Sigmoid colon (tissue), 7 donors: ENCODE measurements around the gene OLFM4. TPM values are rescaled to one million over a fixed set of nuclear protein-coding genes. Genes with fewer than 3 reads are reported as not detected.

Experiments used
- DNase-seq: peaks from one replicate; pipeline ENCODE4 v3.0.0-alpha.2; 2019
- H3K27ac ChIP-seq, 4 donors: fragments of 200-600 bp; sonication (generic); one replicate each; pipeline ENCODE4 v1.5.1; 2016 to 2019; ENCODE audit warnings: mild to moderate bottlenecking in 1 of 4
- H3K27me3 ChIP-seq, 3 donors: fragments of 200-600 bp; sonication (generic); one replicate each; pipeline ENCODE4 v1.5.1; 2019; ENCODE audit warnings: mild to moderate bottlenecking in 1 of 3
- H3K36me3 ChIP-seq, 4 donors: fragments of 200-600 bp; sonication (generic); one replicate each; pipeline ENCODE4 v1.5.1; 2016 to 2019
- H3K4me1 ChIP-seq, 4 donors: fragments of 200-600 bp; sonication (generic); one replicate each; pipeline ENCODE4 v1.5.1; 2017 to 2019
- H3K4me3 ChIP-seq, 4 donors: fragments of 200-600 bp; sonication (generic); one replicate each; pipeline ENCODE4 v1.5.1; 2017 to 2019; ENCODE audit warnings: mild to moderate bottlenecking in 2 of 4, moderate library complexity in 1 of 4
- H3K9me3 ChIP-seq, 4 donors: fragments of 200-600 bp in 3 of 4; sonication (generic) in 3 of 4; one replicate each; pipeline versions ENCODE4 v1.5.1 to v1.6.1; 2013 to 2019
- CTCF ChIP-seq, 4 experiments: fragments of 450-650 bp in 3 of 4; fragments of 200-600 bp in 1 of 4; IDR thresholded peaks; one replicate each; pipeline ENCODE4 v1.5.1; 2016 to 2019; ENCODE audit warnings: antibody characterized with exemption in 4 of 4, mild to moderate bottlenecking in 3 of 4, moderate library complexity in 2 of 4
- EP300 ChIP-seq, 4 donors: sonication (generic); formaldehyde crosslinking; IDR thresholded peaks; one replicate each; pipeline ENCODE4 v1.6.1; 2017; ENCODE audit warnings: antibody characterized with exemption in 4 of 4
- POLR2A ChIP-seq, 2 donors: fragments of 450-650 bp; IDR thresholded peaks; one replicate each; pipeline ENCODE4 v1.6.1; 2016; ENCODE audit warnings: antibody characterized with exemption in 2 of 2, mild to moderate bottlenecking in 2 of 2, moderate library complexity in 2 of 2
- POLR2AphosphoS5 ChIP-seq, 4 donors: sonication (generic); formaldehyde crosslinking; IDR thresholded peaks; one replicate each; pipeline ENCODE4 v1.6.1; 2017; ENCODE audit warnings: antibody characterized with exemption in 4 of 4
- WGBS, 2 donors: extraction: QIAGEN DNeasy Blood & Tissue Kit; methylation state at CpG; one replicate each; pipeline ENCODE4 v1.1.7; 2013; 5-methylcytosine and 5-hydroxymethylcytosine counted together
- intact Hi-C: fragments of 100-400 bp; cut with DNase I; formaldehyde crosslinking; loops from one replicate; pipeline ENCODE4 v1.15.1; 2023
- polyA plus RNA-seq, 3 donors: library from polyadenylated mRNA; stranded (reverse); fragments of 200-250 nt; gene quantifications; one replicate each; pipeline ENCODE4 v1.2.3, GENCODE V29; 2013
- total RNA-seq, 4 donors: library from RNA; depleted of rRNA; stranded (reverse); fragments of >200 nt; gene quantifications; one replicate each; pipeline ENCODE4 v1.1.0, GENCODE V29; 2016
- donor health status: healthy with polysubstance abuse.
- donor health status: Bipolar disorder and iron deficiency.
- donor health status: healthy.

OLFM4 gene
- total and polyA plus RNA-seq, 7 donors: 0.16 to 780 (median 5.7) TPM; not detected in 1

GRCh38 chr13:53014495-53015443 is 13.8 kb upstream of the OLFM4 start:
- intact Hi-C loops: no loop called here
- Histone ChIP-seq H3K9me3 (no peaks in the 10 kb centered on the region), H3K36me3 (no peaks in the 10 kb centered on the region), H3K4me3 (no peak overlapping the region), H3K27ac (no peak overlapping the region), H3K4me1 (no peaks in the 10 kb centered on the region), H3K27me3 (no peaks in the 10 kb centered on the region)
- 55 to 81% methylated on average over 8 of the region's 8 CpGs for WGBS, 2 donors
- TF ChIP-seq CTCF (IDR thresholded peaks at IDR 0.05) (no peak), POLR2AphosphoS5 (IDR thresholded peaks at IDR 0.05) (no peak), POLR2A (IDR thresholded peaks at IDR 0.05) (no peak), EP300 (IDR thresholded peaks at IDR 0.05) (no peak)
- no peak for DNase-seq

- Histone ChIP-seq H3K4me3 (no peak overlapping the region), H3K27me3 (peaks cover 0 to 4% (median 0%) of the 10 kb centered on the region in 3 donors), H3K36me3 (no peaks in the 10 kb centered on the region), H3K9me3 (no peaks in the 10 kb centered on the region), H3K27ac (no peak overlapping the region), H3K4me1 (no peaks in the 10 kb centered on the region)
- intact Hi-C loops: no loop called here
- DNase-seq: no peak
- 64 to 83% methylated on average over 6 of the region's 6 CpGs for WGBS, 2 donors
- TF ChIP-seq POLR2AphosphoS5 (IDR thresholded peaks at IDR 0.05) (no peak), POLR2A (IDR thresholded peaks at IDR 0.05) (no peak), EP300 (IDR thresholded peaks at IDR 0.05) (no peak), CTCF (IDR thresholded peaks at IDR 0.05) (no peak)
Measured at GRCh38 chr13:53015971-53016370, 12.6 kb upstream of the OLFM4 start.

- peaks cover 0 to 4% (median 0%) of the 10 kb centered on the region in 3 donors for H3K27me3 ChIP-seq
- no peaks in the 10 kb centered on the region for H3K9me3 ChIP-seq
- TF ChIP-seq CTCF (IDR thresholded peaks at IDR 0.05) (no peak), POLR2A (IDR thresholded peaks at IDR 0.05) (no peak), EP300 (IDR thresholded peaks at IDR 0.05) (no peak), POLR2AphosphoS5 (IDR thresholded peaks at IDR 0.05) (no peak)
- no peak overlapping the region for H3K4me3 ChIP-seq
- 90 to 92% methylated on average over 5 of the region's 5 CpGs for WGBS, 2 donors
- no peak for DNase-seq
- H3K36me3 ChIP-seq: no peaks in the 10 kb centered on the region
- intact Hi-C loops: no loop called here
- H3K4me1 ChIP-seq: no peaks in the 10 kb centered on the region
- H3K27ac ChIP-seq: no peak overlapping the region
Measured at GRCh38 chr13:53017433-53017970, 11.1 kb upstream of the OLFM4 start.

GRCh38 chr13:53018690-53019647 is 9.6 kb upstream of the OLFM4 start:
- Histone ChIP-seq H3K27ac (no peak overlapping the region), H3K4me1 (no peaks in the 10 kb centered on the region), H3K27me3 (peaks cover 0 to 4% (median 0%) of the 10 kb centered on the region in 3 donors), H3K9me3 (no peaks in the 10 kb centered on the region), H3K4me3 (no peak overlapping the region), H3K36me3 (no peaks in the 10 kb centered on the region)
- no peak for DNase-seq
- 17 to 68% methylated on average over 4 of the region's 4 CpGs for WGBS, 2 donors
- intact Hi-C loops: no loop called here
- TF ChIP-seq POLR2AphosphoS5 (IDR thresholded peaks at IDR 0.05): no peak
- TF ChIP-seq CTCF (IDR thresholded peaks at IDR 0.05): no peak
- no peak for TF ChIP-seq POLR2A (IDR thresholded peaks at IDR 0.05)
- TF ChIP-seq EP300 (IDR thresholded peaks at IDR 0.05): no peak
